Esophagus squamous epithelium (tissue), 5 donors: Measurements from ENCODE around the gene ZNF266. TPM values are rescaled to one million over a fixed set of nuclear protein-coding genes. Genes with fewer than 3 reads are reported as not detected.
A peak's percentile ranks its signal among the peaks of the same experiment; 100 is the strongest.

Experiments used
- DNase-seq: peaks from one replicate; lab custom pipeline; 2025; lab: John Stamatoyannopoulos, UW
- H3K27ac ChIP-seq, 4 donors: fragments of 200-600 bp; sonication (generic); one replicate each; pipeline ENCODE4 v1.5.1; 2016 to 2019; ENCODE audit warnings: mild to moderate bottlenecking in 1 of 4
- H3K27me3 ChIP-seq, 4 donors: fragments of 200-600 bp; sonication (generic); 1 replicate in 3 of 4; 2 replicates in 1 of 4; pipeline versions ENCODE4 v1.5.1 to v1.6.0; 2017 to 2021; ENCODE audit warnings: antibody characterized with exemption in 1 of 4
- H3K36me3 ChIP-seq, 3 donors: fragments of 200-600 bp; sonication (generic); one replicate each; pipeline ENCODE4 v1.5.1; 2016 to 2019
- H3K4me1 ChIP-seq, 3 donors: fragments of 200-600 bp; sonication (generic); one replicate each; pipeline ENCODE4 v1.5.1; 2017 to 2019
- H3K4me3 ChIP-seq, 4 donors: fragments of 200-600 bp; sonication (generic); 1 replicate in 3 of 4; 2 replicates in 1 of 4; pipeline ENCODE4 v1.5.1; 2016 to 2019; ENCODE audit warnings: mild to moderate bottlenecking in 2 of 4, moderate library complexity in 1 of 4
- H3K9me3 ChIP-seq, 3 donors: fragments of 200-600 bp; sonication (generic); one replicate each; pipeline ENCODE4 v1.5.1; 2016 to 2019
- POLR2A ChIP-seq, 4 donors: fragments of 450-650 bp; IDR thresholded peaks; one replicate each; pipeline ENCODE4 v1.6.1; 2017; ENCODE audit warnings: antibody characterized with exemption in 4 of 4, mild to moderate bottlenecking in 4 of 4, moderate library complexity in 3 of 4
- WGBS, 2 donors: methylation state at CpG; one replicate each; pipeline ENCODE4 v1.1.5; 2018; 5-methylcytosine and 5-hydroxymethylcytosine counted together
- intact Hi-C: fragments of 100-400 bp; cut with DNase I; formaldehyde crosslinking; loops from one replicate; pipeline ENCODE4 v1.15.0; 2022
- total RNA-seq, 4 donors: library from RNA; depleted of rRNA; stranded (reverse); fragments of >200 nt; gene quantifications; one replicate each; pipeline ENCODE4 v1.1.0, GENCODE V29; 2016
- TF ChIP-seq, protein P1 (sequence below), 6 experiments: fragments of 450-650 bp in 4 of 6; fragments of 200-600 bp in 2 of 6; sonication (generic) in 2 of 6; IDR thresholded peaks; one replicate each; pipeline ENCODE4 v1.5.1; 2016 to 2019; ENCODE audit warnings: antibody characterized with exemption in 6 of 6, mild to moderate bottlenecking in 4 of 6, moderate library complexity in 4 of 6
- donor health status: DM: yes; HTN: yes; CAD: no.

ZNF266 gene
- total RNA-seq, 4 donors from 2014 or later = 7.2 to 27.3 (median 10.7) TPM

DNA sequence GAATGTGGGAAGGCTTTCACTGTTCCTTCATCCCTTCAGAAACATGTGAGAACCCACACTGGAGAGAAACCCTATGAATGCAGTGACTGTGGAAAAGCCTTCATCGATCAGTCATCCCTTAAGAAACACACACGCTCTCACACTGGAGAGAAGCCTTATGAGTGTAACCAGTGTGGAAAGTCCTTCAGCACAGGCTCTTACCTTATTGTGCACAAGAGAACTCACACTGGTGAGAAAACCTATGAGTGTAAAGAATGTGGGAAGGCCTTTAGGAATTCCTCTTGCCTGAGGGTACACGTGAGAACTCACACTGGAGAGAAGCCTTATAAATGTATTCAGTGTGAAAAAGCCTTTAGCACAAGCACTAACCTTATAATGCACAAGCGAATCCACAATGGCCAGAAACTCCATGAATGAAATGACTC lies 54.0 kb downstream of the ZNF266 start:
- TF ChIP-seq, protein P1, sequence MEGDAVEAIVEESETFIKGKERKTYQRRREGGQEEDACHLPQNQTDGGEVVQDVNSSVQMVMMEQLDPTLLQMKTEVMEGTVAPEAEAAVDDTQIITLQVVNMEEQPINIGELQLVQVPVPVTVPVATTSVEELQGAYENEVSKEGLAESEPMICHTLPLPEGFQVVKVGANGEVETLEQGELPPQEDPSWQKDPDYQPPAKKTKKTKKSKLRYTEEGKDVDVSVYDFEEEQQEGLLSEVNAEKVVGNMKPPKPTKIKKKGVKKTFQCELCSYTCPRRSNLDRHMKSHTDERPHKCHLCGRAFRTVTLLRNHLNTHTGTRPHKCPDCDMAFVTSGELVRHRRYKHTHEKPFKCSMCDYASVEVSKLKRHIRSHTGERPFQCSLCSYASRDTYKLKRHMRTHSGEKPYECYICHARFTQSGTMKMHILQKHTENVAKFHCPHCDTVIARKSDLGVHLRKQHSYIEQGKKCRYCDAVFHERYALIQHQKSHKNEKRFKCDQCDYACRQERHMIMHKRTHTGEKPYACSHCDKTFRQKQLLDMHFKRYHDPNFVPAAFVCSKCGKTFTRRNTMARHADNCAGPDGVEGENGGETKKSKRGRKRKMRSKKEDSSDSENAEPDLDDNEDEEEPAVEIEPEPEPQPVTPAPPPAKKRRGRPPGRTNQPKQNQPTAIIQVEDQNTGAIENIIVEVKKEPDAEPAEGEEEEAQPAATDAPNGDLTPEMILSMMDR (IDR thresholded peaks at IDR 0.05) = no peak
- no peak for TF ChIP-seq POLR2A (IDR thresholded peaks at IDR 0.05)
- peaks cover 5 to 100% (median 19%) of the 10 kb centered on the region in 3 donors for H3K36me3 ChIP-seq

DNA sequence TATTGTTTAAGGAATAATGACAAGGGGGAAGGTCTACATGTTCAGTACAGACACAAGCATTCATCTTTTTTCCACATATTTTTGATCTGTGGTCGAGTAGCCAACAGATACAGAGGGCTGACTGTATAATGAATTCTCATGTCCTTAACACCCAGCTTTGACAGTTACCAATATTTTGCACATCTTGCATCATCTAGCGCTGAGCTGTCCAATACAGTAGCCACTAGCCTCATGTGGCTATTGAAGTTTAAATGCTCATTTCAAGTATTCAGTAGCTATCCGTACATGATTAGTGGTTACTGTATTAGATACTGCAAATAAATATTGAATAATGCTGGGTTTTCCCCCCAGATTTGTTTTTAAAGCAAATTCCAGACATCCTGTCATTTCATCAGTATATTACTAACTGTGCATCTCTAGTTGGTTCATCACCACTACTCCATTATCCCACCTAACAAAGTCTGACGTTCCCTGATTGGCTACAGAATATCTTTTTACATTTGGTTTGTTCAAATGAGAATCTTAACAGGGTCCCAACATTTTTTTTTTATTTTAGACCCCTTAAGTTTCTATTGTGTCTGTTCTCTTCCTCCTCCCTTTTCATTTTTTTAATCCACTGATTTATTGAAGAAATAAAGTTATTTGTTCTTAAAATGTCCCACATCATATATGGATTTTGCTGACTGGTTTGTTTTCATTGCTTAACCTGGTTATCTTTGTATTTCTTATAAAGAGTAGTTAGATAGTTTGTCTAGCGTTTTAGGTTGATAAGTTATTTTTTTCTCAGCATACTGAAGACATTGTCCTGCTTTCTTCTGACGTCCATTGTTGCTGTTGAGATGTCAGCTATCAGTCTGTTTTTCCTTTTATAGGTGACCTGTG lies 64.4 kb downstream of the ZNF266 start:
- no peak overlapping the region for H3K27ac ChIP-seq
- TF ChIP-seq, protein P1 (IDR thresholded peaks at IDR 0.05) = no peak
- TF ChIP-seq POLR2A (IDR thresholded peaks at IDR 0.05) = no peak
- peaks cover 0 to 53% (median 0%) of the 10 kb centered on the region in 3 donors for H3K36me3 ChIP-seq
- H3K4me1 ChIP-seq = no peaks in the 10 kb centered on the region
- no peak overlapping the region for H3K4me3 ChIP-seq
- 79 to 82% methylated on average over 6 of the region's 6 CpGs for WGBS, 2 donors
- H3K27me3 ChIP-seq = no peaks in the 10 kb centered on the region
- peaks cover 0 to 96% (median 69%) of the 10 kb centered on the region in 3 donors for H3K9me3 ChIP-seq
- no peak for DNase-seq
- intact Hi-C loops = no loop called here

More for the DNA sequence above, 54.0 kb downstream of the ZNF266 start:
- H3K27me3 ChIP-seq = no peaks in the 10 kb centered on the region
- peaks cover 9 to 99% (median 94%) of the 10 kb centered on the region in 3 donors for H3K9me3 ChIP-seq
- no peaks in the 10 kb centered on the region for H3K4me1 ChIP-seq
- no peak for DNase-seq
- peak overlapping the region in 1 of 4 donors; percentile 7 for H3K4me3 ChIP-seq
- WGBS, 2 donors = 65 to 94% methylated on average over 4 of the region's 4 CpGs
- intact Hi-C loops = no loop called here
- H3K27ac ChIP-seq = no peak overlapping the region

DNA sequence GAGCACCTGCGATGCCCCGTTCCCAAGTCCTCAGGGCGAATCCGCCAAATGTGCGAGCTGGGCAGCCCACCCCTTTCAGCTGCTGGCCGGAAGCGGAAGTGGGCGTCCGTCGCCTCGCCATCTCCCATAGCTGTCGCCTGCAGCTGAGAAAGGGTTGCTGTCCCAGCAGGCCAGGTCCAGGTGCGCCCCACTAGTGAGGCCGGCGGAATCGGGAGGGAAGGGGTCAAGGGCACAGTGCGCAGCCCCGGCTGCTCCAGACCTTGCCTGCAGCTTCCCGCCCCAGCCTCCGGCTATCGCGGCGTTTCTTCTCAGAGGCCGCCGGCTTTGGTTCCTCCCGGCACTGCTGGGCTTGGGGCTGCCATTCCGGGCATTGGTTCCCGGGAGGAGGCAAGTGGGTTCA lies 72.5 kb downstream of the ZNF266 start, which contains the start of gene ZNF177:
Gene ZNF177 (plus strand): TSS at position 109 of the 400 bp plus-strand sequence. CDS start 15,299 bp downstream, outside the sequence.
- peaks cover 0 to 94% (median 68%) of the 10 kb centered on the region in 3 donors for H3K9me3 ChIP-seq
- no peak within 1 kb of the TSS for H3K27ac ChIP-seq
- TF ChIP-seq, protein P1 (IDR thresholded peaks at IDR 0.05) = no peak
- no peak for TF ChIP-seq POLR2A (IDR thresholded peaks at IDR 0.05)
- peak within 1 kb of the TSS in 1 of 4 donors; percentile 27 for H3K4me3 ChIP-seq
- intact Hi-C loops = no loop called here
- no peak for DNase-seq
- H3K36me3 ChIP-seq = peaks cover 0 to 18% (median 0%) of the 10 kb centered on the region in 3 donors
- no peaks in the 10 kb centered on the region for H3K4me1 ChIP-seq
- H3K27me3 ChIP-seq = no peaks in the 10 kb centered on the region
- WGBS, 2 donors = 5 to 20% methylated on average over 2 to 22 of the region's 28 CpGs

Other genes starting within 250 kb of the ZNF266 start
- not detected for gene OR7D4, start 216.0 kb downstream of the ZNF266 start, total RNA-seq
- not detected for gene OR7E24, start 184.6 kb downstream of the ZNF266 start, total RNA-seq
- gene ZNF699, start 125.7 kb downstream of the ZNF266 start, total RNA-seq = 10 to 100 TPM in 1 of 4 donors, 1 to 10 TPM in 3; 4.3 to 17.7 (median 4.5) TPM
- 10 to 100 TPM in 1 of 4 donors, 1 to 10 TPM in 3; 4.2 to 10.9 (median 7.0) TPM for gene ZNF559, start 111.4 kb downstream of the ZNF266 start, total RNA-seq
- gene ZNF177, start 72.6 kb downstream of the ZNF266 start, total RNA-seq = 1 to 10 TPM in 1 of 4 donors, under 1 TPM in 2, not detected in 1; 0.26 to 3.1 (median 0.44) TPM
- not detected for gene ZNF560, start 63.0 kb upstream of the ZNF266 start, total RNA-seq
- gene ZNF426, start 103.1 kb upstream of the ZNF266 start, total RNA-seq = 10 to 100 TPM; 18.5 to 21.7 (median 19.3) TPM
- 10 to 100 TPM; 23.7 to 48.6 (median 31.1) TPM for gene ZNF121, start 148.9 kb upstream of the ZNF266 start, total RNA-seq
- gene ZNF561, start 185.7 kb upstream of the ZNF266 start, total RNA-seq = 10 to 100 TPM; 31.3 to 52.1 (median 40.8) TPM
- gene ZNF562, start 239.5 kb upstream of the ZNF266 start, total RNA-seq = 10 to 100 TPM; 26.3 to 45.6 (median 34.0) TPM